Measurements from ENCODE around the gene PRSS22.

The PRSS22 gene

GRCh38 chr16:2830355-2830695 is 27.6 kb downstream of the PRSS22 start:
- H3K4me1 ChIP-seq (ENCODE audit: control insufficient read depth in 1 of 2, insufficient read depth in 1 of 2, low read depth in 1 of 2, low read length in 1 of 2): peaks cover 12 to 14% of the 10 kb centered on the region in 2 experiments
- no peaks in the 10 kb centered on the region for H3K36me3 ChIP-seq
- H3K27me3 ChIP-seq: no peaks in the 10 kb centered on the region
- no peak overlapping the region for H3K27ac ChIP-seq
- TF ChIP-seq CTCF (IDR thresholded peaks at IDR 0.05): no peak
- H3K4me3 ChIP-seq (ENCODE audit: low read depth in 1 of 2, low read length in 1 of 2): no peak overlapping the region
- no peaks in the 10 kb centered on the region for H3K9me3 ChIP-seq

GRCh38 chr16:2829501-2830354 is 28.2 kb downstream of the PRSS22 start, which contains the start of gene ZG16B:
Gene ZG16B, plus strand, starts transcription at chr16:2830303. Its CDS starts 139 bp downstream, at chr16:2830442.
- Histone ChIP-seq H3K4me1 (ENCODE audit: control insufficient read depth in 1 of 2, insufficient read depth in 1 of 2, low read depth in 1 of 2, low read length in 1 of 2) (peaks cover 12 to 14% of the 10 kb centered on the region in 2 experiments), H3K36me3 (no peaks in the 10 kb centered on the region), H3K27me3 (no peaks in the 10 kb centered on the region), H3K9me3 (no peaks in the 10 kb centered on the region), H3K27ac (no peak within 1 kb of the TSS), H3K4me3 (ENCODE audit: low read depth in 1 of 2, low read length in 1 of 2) (no peak within 1 kb of the TSS)
- no peak for TF ChIP-seq CTCF (IDR thresholded peaks at IDR 0.05)

GRCh38 chr16:2828876-2829430 is 29.0 kb downstream of the PRSS22 start:
- H3K36me3 ChIP-seq: no peaks in the 10 kb centered on the region
- TF ChIP-seq CTCF (IDR thresholded peaks at IDR 0.05): no peak
- H3K9me3 ChIP-seq: no peaks in the 10 kb centered on the region
- H3K27ac ChIP-seq: no peak overlapping the region
- peaks cover 12 to 14% of the 10 kb centered on the region in 2 experiments for H3K4me1 ChIP-seq (ENCODE audit: control insufficient read depth in 1 of 2, insufficient read depth in 1 of 2, low read depth in 1 of 2, low read length in 1 of 2)
- no peaks in the 10 kb centered on the region for H3K27me3 ChIP-seq
- no peak overlapping the region for H3K4me3 ChIP-seq (ENCODE audit: low read depth in 1 of 2, low read length in 1 of 2)

GRCh38 chr16:2828521-2828840 is 29.5 kb downstream of the PRSS22 start:
- no peak for TF ChIP-seq CTCF (IDR thresholded peaks at IDR 0.05)
- Histone ChIP-seq H3K4me3 (ENCODE audit: low read depth in 1 of 2, low read length in 1 of 2) (no peak overlapping the region), H3K9me3 (no peaks in the 10 kb centered on the region), H3K27ac (no peak overlapping the region), H3K4me1 (ENCODE audit: control insufficient read depth in 1 of 2, insufficient read depth in 1 of 2, low read depth in 1 of 2, low read length in 1 of 2) (peaks cover 12 to 14% of the 10 kb centered on the region in 2 experiments), H3K36me3 (no peaks in the 10 kb centered on the region), H3K27me3 (no peaks in the 10 kb centered on the region)

- Histone ChIP-seq H3K27me3 (no peaks in the 10 kb centered on the region), H3K4me1 (ENCODE audit: control insufficient read depth in 1 of 2, insufficient read depth in 1 of 2, low read depth in 1 of 2, low read length in 1 of 2) (peaks cover 12 to 14% of the 10 kb centered on the region in 2 experiments), H3K9me3 (no peaks in the 10 kb centered on the region), H3K4me3 (ENCODE audit: low read depth in 1 of 2, low read length in 1 of 2) (no peak overlapping the region), H3K27ac (no peak overlapping the region), H3K36me3 (no peaks in the 10 kb centered on the region)
- no peak for TF ChIP-seq CTCF (IDR thresholded peaks at IDR 0.05)
Measured at GRCh38 chr16:2827831-2828520, 30.0 kb downstream of the PRSS22 start.
